IMR-90 (cell line): ENCODE results near the gene RBFOX1. TPM values are rescaled to one million over a fixed set of nuclear protein-coding genes. Genes with fewer than 3 reads are reported as not detected.

Experiments
- ATAC-seq: fragments of 200-7000 bp; cut with Tn5 transposase; 2 replicates; pipeline ENCODE4 v1.9.1; 2020; ENCODE audit warnings: low read depth, mild to moderate bottlenecking, moderate library complexity
- BruUV-seq: library from RNA; stranded (reverse); fragments of 400-500 nt; replicated peaks from 2 replicates; lab custom pipeline; 2021; lab: Mats Ljungman, UMichigan
- CTCF ChIA-PET: fragments of 300-600 bp; formaldehyde crosslinking; extraction: SDS; loops from one replicate; lab custom pipeline; 2021; ENCODE audit warnings: antibody characterized with exemption; lab: Yijun Ruan, JAX
- POLR2A ChIA-PET: fragments of 300-600 bp; sonication (Branson Sonifier 250); formaldehyde crosslinking; loops from one replicate; lab custom pipeline; 2022; ENCODE audit warnings: antibody characterized with exemption; ENCODE audit not compliant: unreplicated experiment; lab: Charles Lee
- DNase-seq: peaks from one replicate; pipeline ENCODE4 v3.0.0; 2013
- H2AFZ ChIP-seq: replicated peaks from 2 replicates; pipeline ENCODE3; 2013; ENCODE audit warnings: low read length, mild to moderate bottlenecking; ENCODE audit not compliant: poor library complexity
- H2AK5ac ChIP-seq: 2 replicates; pipeline ENCODE4 v1.6.1; 2013; ENCODE audit warnings: low read depth, low read length, inconsistent platforms
- H2AK9ac ChIP-seq: replicated peaks from 2 replicates; pipeline ENCODE3; 2013; ENCODE audit warnings: mild to moderate bottlenecking, low read depth, low read length, moderate library complexity; ENCODE audit not compliant: poor library complexity
- H2BK120ac ChIP-seq: 2 replicates; pipeline ENCODE4 v1.6.1; 2013; ENCODE audit warnings: low read depth, low read length, inconsistent platforms
- H2BK15ac ChIP-seq: 3 replicates; pipeline ENCODE4 v1.6.1; 2013; ENCODE audit warnings: low read depth, low read length, inconsistent platforms
- H2BK20ac ChIP-seq: 2 replicates; pipeline ENCODE4 v1.6.1; 2013; ENCODE audit warnings: low read depth, mild to moderate bottlenecking, inconsistent platforms, low read length, moderate library complexity
- H2BK5ac ChIP-seq: 2 replicates; pipeline ENCODE4 v1.6.1; 2013; ENCODE audit warnings: mild to moderate bottlenecking, low read depth, low read length, inconsistent platforms; ENCODE audit not compliant: poor library complexity, severe bottlenecking
- H3K14ac ChIP-seq: replicated peaks from 2 replicates; pipeline ENCODE4 v1.6.1; 2013; ENCODE audit warnings: low read depth, low read length, inconsistent platforms
- H3K18ac ChIP-seq: 2 replicates; pipeline ENCODE4 v1.6.1; 2013; ENCODE audit warnings: low read depth, low read length, control low read depth
- H3K23ac ChIP-seq: 2 replicates; pipeline ENCODE4 v1.6.1; 2013; ENCODE audit warnings: low read depth, low read length, inconsistent platforms
- H3K27ac ChIP-seq: 2 replicates; pipeline ENCODE4 v1.5.1; 2013; ENCODE audit warnings: mild to moderate bottlenecking, control low read depth, low read length; ENCODE audit not compliant: insufficient read depth
- H3K27me3 ChIP-seq: 2 replicates; pipeline ENCODE4 v1.6.1; 2013; ENCODE audit warnings: low read length; ENCODE audit not compliant: control insufficient read depth, insufficient read depth
- H3K36me3 ChIP-seq: 2 replicates; pipeline ENCODE4 v1.6.1; 2013; ENCODE audit warnings: low read length, mixed read lengths; ENCODE audit not compliant: control insufficient read depth, insufficient read depth
- H3K4ac ChIP-seq: 2 replicates; pipeline ENCODE4 v1.6.1; 2013; ENCODE audit warnings: low read depth, low read length, inconsistent platforms
- H3K4me1 ChIP-seq: 2 replicates; pipeline ENCODE4 v1.6.1; 2013; ENCODE audit warnings: low read length, mixed read lengths; ENCODE audit not compliant: control insufficient read depth, insufficient read depth
- H3K4me2 ChIP-seq: 2 replicates; pipeline ENCODE4 v1.6.1; 2013; ENCODE audit warnings: low read depth, mild to moderate bottlenecking, control low read depth, low read length, moderate library complexity
- H3K4me3 ChIP-seq: 2 replicates; pipeline ENCODE4 v1.5.1; 2013; ENCODE audit warnings: low read depth, mild to moderate bottlenecking, control low read depth, low read length, moderate library complexity; ENCODE audit not compliant: insufficient read depth
- H3K56ac ChIP-seq: 2 replicates; pipeline ENCODE4 v1.6.1; 2013; ENCODE audit warnings: low read length, inconsistent platforms; ENCODE audit not compliant: insufficient read depth; ENCODE audit errors: extremely low read depth
- H3K79me1 ChIP-seq, 2 experiments: 2 replicates each; pipeline ENCODE4 v1.6.1; 2013; ENCODE audit warnings: low read length in 2 of 2, inconsistent platforms in 1 of 2, low read depth in 1 of 2
- H3K9ac ChIP-seq: 2 replicates; pipeline ENCODE4 v1.6.1; 2013; ENCODE audit warnings: low read depth, low read length, control low read depth
- H3K9me1 ChIP-seq: 2 replicates; pipeline ENCODE4 v1.6.1; 2013; ENCODE audit warnings: low read length, inconsistent platforms; ENCODE audit not compliant: insufficient read depth
- H3K9me3 ChIP-seq: 2 replicates; pipeline ENCODE4 v1.6.1; 2013; ENCODE audit warnings: low read length; ENCODE audit not compliant: control insufficient read depth, insufficient read depth
- H4K20me1 ChIP-seq: 2 replicates; pipeline ENCODE4 v1.6.1; 2013; ENCODE audit warnings: low read length, inconsistent platforms; ENCODE audit not compliant: insufficient read depth
- H4K5ac ChIP-seq: 2 replicates; pipeline ENCODE4 v1.6.1; 2013; ENCODE audit warnings: mild to moderate bottlenecking, low read depth, low read length, control low read depth
- H4K8ac ChIP-seq, 2 experiments: 2 replicates each; pipeline ENCODE4 v1.6.1; 2013; ENCODE audit warnings: low read depth in 2 of 2, low read length in 2 of 2, control low read depth in 1 of 2, inconsistent platforms in 1 of 2
- H4K91ac ChIP-seq: 2 replicates; pipeline ENCODE4 v1.6.1; 2013; ENCODE audit warnings: low read depth, low read length, inconsistent platforms; ENCODE audit not compliant: insufficient read depth
- FOS ChIP-seq: fragments of 150-350 bp; IDR thresholded peaks from 2 replicates; pipeline ENCODE4 v1.6.1; 2016; ENCODE audit warnings: low read depth, low read length
- WGBS, 2 experiments: methylation state at CpG; one replicate each; pipeline versions ENCODE4 v1.1.5 to v1.1.7; 2013; ENCODE audit warnings: missing lambda C conversion rate in 2 of 2; ENCODE audit not compliant: insufficient read length in 1 of 2; ENCODE audit errors: extremely low coverage in 2 of 2; 5-methylcytosine and 5-hydroxymethylcytosine counted together
- dilution Hi-C: fragments of 300-500 bp; cut with HindIII; formaldehyde crosslinking; loops from one replicate; pipeline ENCODE4 v1.14.3; 2018; ENCODE audit warnings: low sequenced_read_pairs; ENCODE audit not compliant: unreplicated experiment
- in situ Hi-C: fragments of 300-500 bp; cut with MboI; formaldehyde crosslinking; loops from 3 replicates; pipeline ENCODE4 v1.14.3; 2019; ENCODE audit warnings: low sequenced_read_pairs, inconsistent platforms, mixed read lengths
- intact Hi-C: fragments of 100-400 bp; cut with micrococcal nuclease; formaldehyde crosslinking; loops from 2 replicates; pipeline ENCODE4 v1.10.0; 2022
- polyA plus RNA-seq, 3 experiments: library from polyadenylated mRNA; depleted of rRNA; stranded (reverse); fragments of >200 nt; gene quantifications; 2 replicates each; pipeline ENCODE4 v1.2.3, GENCODE V29; 2012; ENCODE audit warnings: low replicate concordance in 1 of 3
- total RNA-seq: library from RNA; depleted of rRNA; stranded (reverse); fragments of >200 nt; gene quantifications from 2 replicates; pipeline ENCODE4 v1.2.3, GENCODE V29; 2012

The RBFOX1 gene
- total and polyA plus RNA-seq, 2 of the 4 experiments (the other 2 are of a cell fraction), result not detected

DNA sequence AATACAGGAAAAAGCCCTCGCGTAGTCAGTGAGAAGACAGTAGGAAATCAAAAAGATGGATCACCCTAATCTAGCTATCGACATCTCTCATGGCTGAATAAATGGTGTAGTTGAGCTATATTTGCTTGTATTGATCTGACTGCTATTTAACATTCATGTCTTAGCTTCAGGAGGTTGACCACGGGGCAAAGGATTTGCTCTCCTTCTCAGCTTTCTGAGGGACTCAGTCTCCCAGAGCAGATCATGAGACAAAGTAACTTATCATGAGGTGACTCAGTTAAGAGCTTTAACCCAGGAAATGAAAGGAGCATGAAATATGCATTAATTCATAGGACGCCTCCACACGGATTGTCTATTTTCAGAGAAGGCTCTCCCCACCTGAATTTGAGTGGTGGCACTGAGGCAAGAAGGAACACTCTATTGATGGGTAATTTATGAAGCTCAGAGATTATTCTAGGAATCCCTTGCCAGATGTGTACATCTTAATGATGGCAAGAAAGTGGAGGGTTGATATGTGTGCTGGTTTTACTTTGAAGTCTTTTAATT is 608 bp downstream of the RBFOX1 start:
- whole genome bisulfite sequencing, 2 experiments, result no CpG with 5 or more reads among the region's 6 CpGs
- CTCF ChIA-PET, result no interaction called here
- H2AK5ac ChIP-seq, result no peak overlapping the region
- H4K5ac ChIP-seq, result no peak overlapping the region
- H3K18ac ChIP-seq, result no peak overlapping the region
- H3K9ac ChIP-seq, result no peak overlapping the region
- H3K4me1 ChIP-seq, result no peaks in the 10 kb centered on the region
- no peak overlapping the region for H2AFZ ChIP-seq
- no peak overlapping the region for H3K23ac ChIP-seq
- intact Hi-C loops (no loop called here), dilution Hi-C loops (no loop called here), in situ Hi-C loops (no loop called here)
- H2BK5ac ChIP-seq, result no peak overlapping the region
- no peak overlapping the region for H3K56ac ChIP-seq
- no peak overlapping the region for H2BK15ac ChIP-seq
- no peak overlapping the region for H3K4ac ChIP-seq
- no peaks in the 10 kb centered on the region for H3K36me3 ChIP-seq
- BruUV-seq, result no TSS peak
- H4K91ac ChIP-seq, result no peak overlapping the region
- no peak overlapping the region for H4K8ac ChIP-seq
- H4K20me1 ChIP-seq, result no peaks in the 10 kb centered on the region
- no peak overlapping the region for H2AK9ac ChIP-seq
- no peaks in the 10 kb centered on the region for H3K9me1 ChIP-seq
- no peaks in the 10 kb centered on the region for H3K27me3 ChIP-seq
- no peak overlapping the region for H3K4me2 ChIP-seq
- H3K9me3 ChIP-seq, result peaks cover 2% of the 10 kb centered on the region; the same call in 1 of the 2 replicates
- no peak for ATAC-seq
- TF ChIP-seq FOS, result no peak
- H3K27ac ChIP-seq, result no peak overlapping the region
- H3K79me1 ChIP-seq, result no peaks in the 10 kb centered on the region
- no peak overlapping the region for H2BK20ac ChIP-seq
- H3K4me3 ChIP-seq, result no peak overlapping the region
- POLR2A ChIA-PET, result no interaction called here
- no peak overlapping the region for H3K14ac ChIP-seq
- no peak overlapping the region for H2BK120ac ChIP-seq
- DNase-seq, result no peak
